ENCODE data around the gene ITGA8. TPM values are rescaled to one million over a fixed set of nuclear protein-coding genes. Genes with fewer than 3 reads are reported as not detected.

Gene ITGA8
- total and polyA plus RNA-seq, 12 donors: 4.7 to 46.0 (median 22.2) TPM

GRCh38 chr10:15528859-15529239 is 190.9 kb downstream of the ITGA8 start:
- no peak overlapping the region for H3K4me3 ChIP-seq
- H3K27me3 ChIP-seq: no peaks in the 10 kb centered on the region
- no peak for DNase-seq
- intact Hi-C loops (cut with DNase I): no loop called here
- no peaks in the 10 kb centered on the region for H3K9me3 ChIP-seq (replicated peaks in 1 of 3)
- TF ChIP-seq CTCF (IDR thresholded peaks at IDR 0.05): no peak
- TF ChIP-seq POLR2A (IDR thresholded peaks at IDR 0.05): no peak
- no peak overlapping the region for H3K27ac ChIP-seq
- H3K4me1 ChIP-seq (replicated peaks in 1 of 2): no peaks in the 10 kb centered on the region
- WGBS, 4 donors: 76 to 83% (median 77%) methylated on average over 4 of the region's 4 CpGs
- H3K36me3 ChIP-seq (replicated peaks in 1 of 2): no peaks in the 10 kb centered on the region

GRCh38 chr10:15526754-15527153 is 193.0 kb downstream of the ITGA8 start:
- H3K9me3 ChIP-seq (replicated peaks in 1 of 3): no peaks in the 10 kb centered on the region
- H3K4me1 ChIP-seq (replicated peaks in 1 of 2): no peaks in the 10 kb centered on the region
- H3K36me3 ChIP-seq (replicated peaks in 1 of 2): no peaks in the 10 kb centered on the region
- intact Hi-C loops (cut with DNase I): no loop called here
- no peak overlapping the region for H3K4me3 ChIP-seq
- H3K27me3 ChIP-seq: no peaks in the 10 kb centered on the region
- DNase-seq: no peak
- 37 to 53% (median 41%) methylated on average over 3 of the region's 3 CpGs for WGBS, 4 donors
- TF ChIP-seq CTCF (IDR thresholded peaks at IDR 0.05) (no peak), POLR2A (IDR thresholded peaks at IDR 0.05) (no peak)
- no peak overlapping the region for H3K27ac ChIP-seq

GRCh38 chr10:15521328-15521903 is 198.3 kb downstream of the ITGA8 start:
- Histone ChIP-seq H3K9me3 (replicated peaks in 1 of 3) (no peaks in the 10 kb centered on the region), H3K4me1 (replicated peaks in 1 of 2) (no peaks in the 10 kb centered on the region), H3K4me3 (no peak overlapping the region), H3K27me3 (no peaks in the 10 kb centered on the region), H3K27ac (no peak overlapping the region), H3K36me3 (replicated peaks in 1 of 2) (no peaks in the 10 kb centered on the region)
- TF ChIP-seq CTCF (IDR thresholded peaks at IDR 0.05) (no peak), POLR2A (IDR thresholded peaks at IDR 0.05) (no peak)
- DNase-seq: no peak
- WGBS, 4 donors: 80 to 85% (median 81%) methylated on average over 11 of the region's 11 CpGs
- intact Hi-C loops (cut with DNase I): no loop called here

GRCh38 chr10:15518250-15518649 is 201.5 kb downstream of the ITGA8 start:
- H3K27ac ChIP-seq: no peak overlapping the region
- H3K4me1 ChIP-seq (replicated peaks in 1 of 2): no peaks in the 10 kb centered on the region
- intact Hi-C loops (cut with DNase I): no loop called here
- no peak overlapping the region for H3K4me3 ChIP-seq
- DNase-seq: no peak
- TF ChIP-seq CTCF (IDR thresholded peaks at IDR 0.05) (no peak), POLR2A (IDR thresholded peaks at IDR 0.05) (no peak)
- no peaks in the 10 kb centered on the region for H3K27me3 ChIP-seq
- H3K9me3 ChIP-seq (replicated peaks in 1 of 3): no peaks in the 10 kb centered on the region
- no peaks in the 10 kb centered on the region for H3K36me3 ChIP-seq (replicated peaks in 1 of 2)
- WGBS, 4 donors: 51 to 58% (median 55%) methylated on average over 4 of the region's 4 CpGs
